SU-DHL-6 (cell line): ENCODE measurements around the gene TNFRSF25.

Experiments
- CTCF ChIP-seq: fragments of 200-600 bp; sonication (generic); IDR thresholded peaks from one replicate; pipeline ENCODE4 v1.5.1; 2017; ENCODE audit warnings: antibody characterized with exemption, mild to moderate bottlenecking, low read length, moderate library complexity; ENCODE audit not compliant: insufficient read depth, poor library complexity, severe bottlenecking
- EZH2phosphoT487 ChIP-seq: fragments of 200-600 bp; sonication (generic), shearing (Covaris generic); conservative IDR thresholded peaks from 2 replicates; pipeline ENCODE4 v1.6.1; 2018; ENCODE audit warnings: mild to moderate bottlenecking, antibody characterized with exemption, low read length, moderate library complexity, mixed read lengths

GRCh38 chr1:6438047-6438525 is 27.9 kb downstream of the TNFRSF25 start:
- TF ChIP-seq CTCF (peak; percentile 86), EZH2phosphoT487 (no peak)
